Suppressor macrophage treated with lipopolysaccharide for 4 hours (primary cell): ENCODE results near the gene BEST4.
"Not testable (repeated sequence)": the region's sequence is repeated elsewhere in the genome, so short reads cannot be mapped to it uniquely, and the experiment has no call there.

ENCODE experiments used
- DNase-seq: peaks from one replicate; pipeline ENCODE4 v3.0.0-alpha.2; 2020

Gene BEST4

GRCh38 chr1:44788120-44788860 is at the start of gene BEST4:
BEST4 (minus strand) TSS chr1:44788170; CDS start chr1:44787705, 465 bp downstream.
- DNase-seq, result no peak

- DNase-seq, result peak; percentile 85
Observed at GRCh38 chr1:44835738-44836675, 48.0 kb upstream of the BEST4 start.

GRCh38 chr1:44834328-44834727 is 46.4 kb upstream of the BEST4 start:
- DNase-seq, result no peak

GRCh38 chr1:44832056-44832705 is 44.2 kb upstream of the BEST4 start:
- DNase-seq, result no peak

- DNase-seq, result no peak
Observed at GRCh38 chr1:44831516-44831915, 43.5 kb upstream of the BEST4 start.

GRCh38 chr1:44830900-44831304 is 42.9 kb upstream of the BEST4 start:
- DNase-seq, result no peak

- DNase-seq, result no peak
Observed at GRCh38 chr1:44829506-44830384, 41.8 kb upstream of the BEST4 start.

- no peak for DNase-seq
Observed at GRCh38 chr1:44828841-44829440, 41.0 kb upstream of the BEST4 start.

- DNase-seq, result no peak
Observed at GRCh38 chr1:44828003-44828651, 40.2 kb upstream of the BEST4 start.

GRCh38 chr1:44827197-44828002 is 39.4 kb upstream of the BEST4 start:
- DNase-seq, result no peak

- DNase-seq, result peak; percentile 80
Observed at GRCh38 chr1:44826375-44827196, 38.6 kb upstream of the BEST4 start.

- DNase-seq, result not testable (repeated sequence)
Observed at GRCh38 chr1:44824392-44824791, 36.4 kb upstream of the BEST4 start.

- DNase-seq, result no peak
Observed at GRCh38 chr1:44822981-44823451, 35.0 kb upstream of the BEST4 start.

- no peak for DNase-seq
Observed at GRCh38 chr1:44822131-44822701, 34.2 kb upstream of the BEST4 start.

- no peak for DNase-seq
Observed at GRCh38 chr1:44821240-44821715, 33.3 kb upstream of the BEST4 start.

- DNase-seq, result no peak
Observed at GRCh38 chr1:44820328-44821239, 32.6 kb upstream of the BEST4 start.

GRCh38 chr1:44819608-44820327 is 31.8 kb upstream of the BEST4 start:
- DNase-seq, result peak; percentile 88
